COLO829 (cell line): ENCODE data around the gene TPSG1.
"Not testable (repeated sequence)": the region's sequence is repeated elsewhere in the genome, so short reads cannot be mapped to it uniquely, and the experiment has no call there.

Source experiments
- DNase-seq: peaks from one replicate; pipeline ENCODE4 v3.0.0; 2012; ENCODE audit warnings: low spot score

The TPSG1 gene

DNA sequence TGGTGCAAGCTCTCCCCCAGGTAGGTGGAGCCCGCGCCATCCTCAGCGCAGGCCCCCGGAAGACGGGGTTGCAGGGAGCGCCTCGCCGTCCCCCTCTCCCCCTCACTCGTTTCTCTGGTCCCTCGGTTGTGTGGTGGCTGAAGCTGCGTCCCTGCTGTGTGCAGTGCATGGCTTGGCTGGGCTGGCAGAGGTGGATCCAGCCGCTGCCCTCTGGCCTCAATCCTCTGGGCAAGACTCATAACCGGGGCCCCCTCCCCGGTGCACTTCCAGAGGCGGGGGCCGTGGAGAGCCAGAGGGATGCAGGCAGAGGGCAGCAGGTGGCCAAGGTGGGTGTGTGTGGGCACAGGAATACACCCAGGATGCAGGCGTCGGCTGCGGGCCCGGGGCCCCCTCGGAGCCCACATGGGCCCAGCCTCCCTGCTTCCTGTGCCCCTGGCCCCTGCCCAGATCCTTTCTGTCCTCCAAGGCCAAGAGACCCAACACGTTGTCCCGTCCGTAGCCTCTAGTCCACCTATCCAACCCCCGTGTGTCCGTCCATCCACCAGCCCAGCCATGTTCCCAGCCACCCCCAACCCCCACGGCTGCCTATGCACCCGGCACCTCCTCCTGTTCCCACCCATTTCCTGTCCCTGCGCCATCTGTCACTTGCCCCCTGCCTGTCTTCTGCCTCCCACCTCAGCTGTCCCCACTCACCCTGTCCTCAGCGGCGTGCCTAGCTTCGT is 9.3 kb downstream of the TPSG1 start:
- no peak for DNase-seq

DNA sequence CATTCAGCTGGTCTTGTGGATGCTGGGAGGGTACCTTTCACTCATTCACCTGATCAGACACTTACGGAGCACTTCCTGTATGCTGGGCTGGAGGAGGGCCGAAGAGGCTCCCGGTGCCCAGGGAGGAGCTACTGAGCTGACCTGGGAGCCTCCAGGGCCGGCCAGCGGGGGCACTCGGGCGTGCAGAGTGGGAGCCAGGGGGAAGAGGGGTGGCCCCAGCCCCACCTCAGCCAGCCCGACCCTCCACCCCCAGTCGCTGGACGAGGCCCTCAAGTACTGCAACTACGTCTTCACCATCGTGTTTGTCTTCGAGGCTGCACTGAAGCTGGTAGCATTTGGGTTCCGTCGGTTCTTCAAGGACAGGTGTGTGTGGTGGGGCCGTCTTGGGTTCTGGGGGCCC is 10.3 kb downstream of the TPSG1 start:
- DNase-seq, result no peak

GRCh38 chr16:1213796-1214372 is 11.2 kb downstream of the TPSG1 start:
- no peak for DNase-seq

DNA sequence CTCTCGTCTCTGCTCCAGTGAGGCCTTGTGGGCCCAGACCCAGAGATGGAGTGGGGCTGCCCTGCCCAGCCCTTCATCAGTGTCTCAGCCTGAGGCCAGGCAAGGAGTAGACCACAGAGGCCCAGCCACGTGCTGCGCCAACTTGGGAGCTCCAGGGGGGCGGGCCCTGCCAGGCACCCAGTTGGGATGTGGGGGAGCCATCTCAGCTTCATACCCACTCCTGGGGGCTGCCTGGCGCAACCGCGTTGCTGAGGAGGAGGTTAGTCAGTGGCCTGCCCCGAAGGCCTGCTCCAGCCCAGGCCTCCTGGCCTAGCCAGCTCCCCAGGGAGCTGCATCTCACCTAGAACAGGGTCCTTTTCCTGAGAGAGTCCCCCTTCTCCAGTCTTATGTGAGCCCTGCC is 11.8 kb downstream of the TPSG1 start:
- DNase-seq, result no peak

DNA sequence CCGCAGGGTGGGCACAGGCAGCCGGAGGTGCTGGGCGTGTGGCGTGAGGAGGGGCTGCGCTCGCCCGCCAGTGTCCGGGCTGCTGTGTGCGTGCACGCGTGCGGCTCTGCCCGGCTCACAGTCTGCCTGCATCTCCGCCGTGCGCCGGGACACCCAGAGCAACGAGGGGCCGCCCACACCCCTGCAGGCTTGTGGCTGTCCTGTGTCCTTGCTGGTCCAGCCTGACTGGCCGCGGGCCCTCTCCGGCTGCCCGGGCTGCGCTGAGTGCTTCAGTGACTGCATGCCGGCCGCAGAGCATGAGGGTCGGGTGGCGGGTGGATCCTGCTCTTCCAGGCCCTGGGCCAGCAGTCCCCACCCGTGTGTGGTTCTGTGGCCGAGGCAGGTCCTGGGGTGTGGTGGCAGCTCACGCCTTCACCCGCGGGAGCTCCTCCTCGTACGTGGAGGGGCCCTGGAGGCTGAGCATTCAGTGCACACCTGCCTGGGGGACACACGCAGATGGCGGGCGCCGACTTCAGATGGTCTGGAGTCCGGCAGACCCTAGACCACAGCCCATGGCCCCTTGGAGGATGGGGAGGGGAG is 12.4 kb downstream of the TPSG1 start:
- DNase-seq, result no peak

DNA sequence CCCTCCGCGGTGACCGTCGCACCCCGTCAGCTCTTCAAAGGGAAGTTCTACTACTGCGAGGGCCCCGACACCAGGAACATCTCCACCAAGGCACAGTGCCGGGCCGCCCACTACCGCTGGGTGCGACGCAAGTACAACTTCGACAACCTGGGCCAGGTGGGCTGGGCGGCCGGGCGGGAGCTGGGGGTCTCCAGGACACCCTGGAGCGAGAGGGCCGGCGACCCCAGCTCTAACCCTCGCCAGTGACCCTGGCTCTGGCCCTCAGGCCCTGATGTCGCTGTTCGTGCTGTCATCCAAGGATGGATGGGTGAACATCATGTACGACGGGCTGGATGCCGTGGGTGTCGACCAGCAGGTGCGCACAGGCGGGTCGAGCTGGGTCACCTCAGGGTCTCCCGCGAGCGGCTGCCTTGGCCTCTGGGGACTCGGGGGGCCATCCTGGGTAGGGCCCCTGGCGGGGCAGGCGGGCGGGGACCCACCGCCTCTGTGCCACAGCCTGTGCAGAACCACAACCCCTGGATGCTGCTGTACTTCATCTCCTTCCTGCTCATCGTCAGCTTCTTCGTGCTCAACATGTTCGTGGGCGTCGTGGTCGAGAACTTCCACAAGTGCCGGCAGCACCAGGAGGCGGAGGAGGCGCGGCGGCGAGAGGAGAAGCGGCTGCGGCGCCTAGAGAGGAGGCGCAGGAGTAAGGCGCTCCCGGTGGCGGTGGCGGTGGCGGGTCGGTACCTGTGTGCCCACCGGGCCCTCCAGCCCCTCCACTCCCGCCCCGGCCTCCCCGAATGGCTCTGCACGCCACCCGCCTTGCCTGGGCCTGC is 13.4 kb downstream of the TPSG1 start:
- DNase-seq, result no peak

DNA sequence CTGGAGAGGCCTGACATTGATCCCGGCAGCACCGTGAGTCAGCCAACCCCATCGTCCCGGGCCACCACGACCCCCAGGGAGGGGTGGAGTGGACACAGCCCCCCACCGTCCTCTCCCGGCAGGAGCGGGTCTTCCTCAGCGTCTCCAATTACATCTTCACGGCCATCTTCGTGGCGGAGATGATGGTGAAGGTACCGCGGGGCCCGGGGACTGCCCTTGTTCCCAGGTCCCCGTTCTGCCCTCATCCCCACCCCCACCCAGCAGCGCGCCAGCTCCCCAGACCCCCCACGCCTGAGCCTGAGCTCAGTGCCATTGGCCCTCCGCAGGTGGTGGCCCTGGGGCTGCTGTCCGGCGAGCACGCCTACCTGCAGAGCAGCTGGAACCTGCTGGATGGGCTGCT is 14.6 kb downstream of the TPSG1 start:
- DNase-seq, result no peak

GRCh38 chr16:1209081-1209480 is 16.0 kb downstream of the TPSG1 start:
- DNase-seq, result no peak

DNA sequence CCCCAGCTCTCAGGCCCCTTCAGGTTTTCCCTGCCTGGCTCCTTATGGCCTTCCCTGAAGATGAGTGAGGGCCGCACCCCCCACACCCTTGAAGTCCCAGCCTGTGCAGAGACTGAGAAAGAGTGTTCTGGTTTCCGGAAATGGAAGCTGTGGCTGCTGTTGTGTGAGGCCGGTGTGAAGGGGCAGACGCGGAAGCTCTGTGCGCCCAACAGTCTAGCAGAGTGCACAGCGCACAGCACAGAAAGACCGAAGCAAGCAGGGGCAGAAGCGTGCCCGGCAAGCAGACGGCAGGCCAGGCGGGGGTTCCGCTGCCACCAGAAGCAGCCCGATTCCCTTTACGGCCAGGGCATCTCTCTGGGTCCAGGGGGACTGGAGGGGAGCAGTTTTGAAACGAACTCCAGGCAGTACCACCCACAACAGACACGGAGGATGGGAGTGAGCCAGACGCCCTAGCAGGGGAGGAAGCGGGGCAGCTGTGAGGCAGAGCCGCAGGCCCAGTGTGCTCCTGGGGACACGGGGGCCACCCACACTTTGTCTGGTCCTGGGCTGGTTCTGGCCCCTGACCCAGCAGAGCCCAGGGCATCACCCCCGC is 16.7 kb downstream of the TPSG1 start:
- no peak for DNase-seq

- no peak for DNase-seq
These were observed 18.3 kb downstream of the TPSG1 start for GRCh38 chr16:1206786-1207185.

- no peak for DNase-seq
These were observed 18.7 kb downstream of the TPSG1 start for GRCh38 chr16:1206326-1206725.

GRCh38 chr16:1204933-1205332 is 20.1 kb downstream of the TPSG1 start:
- DNase-seq, result no peak

GRCh38 chr16:1202274-1202673 is 22.8 kb downstream of the TPSG1 start:
- DNase-seq, result no peak

GRCh38 chr16:1201444-1201843 is 23.6 kb downstream of the TPSG1 start:
- no peak for DNase-seq

- no peak for DNase-seq
These were observed 24.9 kb downstream of the TPSG1 start for GRCh38 chr16:1200014-1200627.

GRCh38 chr16:1199347-1200013 is 25.6 kb downstream of the TPSG1 start:
- no peak for DNase-seq

DNA sequence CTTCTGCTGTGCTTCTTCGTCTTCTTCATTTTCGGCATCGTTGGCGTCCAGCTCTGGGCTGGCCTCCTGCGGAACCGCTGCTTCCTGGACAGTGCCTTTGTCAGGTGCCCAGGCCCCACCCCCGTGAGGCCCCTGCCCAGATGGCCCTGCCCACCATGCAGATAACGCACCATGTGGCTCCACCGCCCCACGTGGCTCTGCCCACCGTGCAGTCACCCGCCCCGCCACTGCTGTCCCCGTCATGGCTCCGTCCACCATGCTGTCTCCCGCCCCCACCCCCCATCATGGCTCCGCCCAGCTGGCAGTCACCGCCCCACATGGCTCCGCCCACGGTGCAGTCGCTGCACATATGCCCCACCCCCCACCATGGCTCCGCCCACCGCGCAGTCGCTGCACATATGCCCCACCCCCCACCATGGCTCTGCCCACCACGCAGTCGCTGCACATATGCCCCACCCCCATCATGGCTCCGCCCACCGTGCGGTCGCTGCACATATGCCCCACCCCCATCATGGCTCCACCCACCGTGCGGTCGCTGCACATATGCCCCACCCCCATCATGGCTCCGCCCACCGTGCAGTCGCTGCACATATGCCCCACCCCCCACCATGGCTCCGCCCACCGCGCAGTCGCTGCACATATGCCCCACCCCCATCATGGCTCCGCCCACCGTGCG is 26.3 kb downstream of the TPSG1 start:
- not testable (repeated sequence) for DNase-seq

DNA sequence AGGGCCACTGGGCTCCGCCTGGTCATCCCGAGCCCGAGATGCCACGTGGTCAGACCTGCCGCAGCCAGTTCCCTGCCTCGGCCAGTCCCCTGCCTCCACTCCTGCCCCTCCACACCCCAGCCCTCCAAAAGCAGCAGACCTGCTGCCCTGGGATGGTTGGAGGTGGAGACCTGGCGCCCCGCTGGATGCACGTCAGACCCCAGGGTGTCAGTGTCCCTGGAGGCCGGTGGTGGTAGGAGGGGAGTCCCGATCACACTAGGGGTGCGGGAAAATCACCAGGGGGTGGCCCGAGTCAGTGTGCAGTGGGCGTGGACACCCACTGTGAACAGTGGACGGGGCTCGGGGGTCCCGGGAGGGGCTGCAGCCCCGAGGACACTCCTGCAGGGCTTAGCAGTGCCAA is 26.9 kb downstream of the TPSG1 start:
- DNase-seq, result no peak

DNA sequence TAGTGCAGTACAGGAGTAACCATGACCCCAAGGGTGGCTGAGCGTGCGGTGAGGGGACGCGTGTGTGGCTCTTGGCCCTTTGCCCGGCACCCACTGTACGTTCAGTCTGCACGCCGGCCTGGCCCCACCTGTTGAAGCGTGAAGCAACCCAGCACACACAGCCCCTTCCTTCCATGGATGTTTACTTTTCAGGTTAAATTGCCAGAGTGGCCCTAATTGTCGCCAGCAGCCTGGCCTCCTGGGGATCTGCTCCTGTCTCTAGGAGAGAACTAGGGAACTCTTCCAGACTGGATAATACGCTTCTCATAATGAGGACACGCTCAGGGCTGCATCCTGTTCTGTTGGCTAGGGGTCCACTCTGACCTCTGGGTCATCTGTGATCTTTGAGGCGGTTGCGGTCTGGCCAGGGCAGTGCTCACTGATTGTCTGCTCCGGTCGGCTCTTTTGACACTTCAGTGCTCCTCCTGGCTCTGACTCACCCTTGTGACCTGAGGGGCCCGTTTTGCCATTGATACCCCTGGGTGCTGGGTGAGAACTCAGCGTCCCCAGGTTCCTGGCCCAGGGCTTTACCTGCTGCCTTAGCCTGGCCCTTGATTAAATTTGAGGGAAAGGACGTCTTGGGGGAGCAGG is 27.7 kb downstream of the TPSG1 start:
- no peak for DNase-seq

DNA sequence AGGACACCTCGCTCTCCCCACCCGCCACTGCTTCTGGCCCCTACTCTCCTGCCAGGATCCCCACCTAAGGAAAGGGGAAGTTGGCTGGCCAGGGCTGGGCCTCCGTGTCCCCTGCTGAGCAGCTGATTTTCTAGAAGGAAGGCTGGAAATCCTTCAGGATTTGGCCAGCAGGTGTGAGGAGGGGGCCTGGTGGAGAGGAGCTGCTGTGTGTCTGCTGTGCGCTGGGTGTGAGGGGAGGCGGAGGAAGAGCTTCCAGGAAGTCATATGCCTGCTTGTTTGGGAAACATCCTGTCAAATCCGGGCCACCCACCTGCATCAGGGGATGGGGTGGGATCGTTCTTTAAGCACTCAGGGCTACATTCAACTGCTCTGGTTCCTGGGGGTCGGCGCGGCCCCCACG is 28.6 kb downstream of the TPSG1 start:
- DNase-seq, result no peak

- no peak for DNase-seq
These were observed 29.7 kb downstream of the TPSG1 start for GRCh38 chr16:1195393-1195666.
